Activated CD8-positive, alpha-beta memory T cell treated with anti-CD3 and anti-CD28 coated beads, Interleukin-2, amount 10 ng/mL, durations not matched to agents 7 days and 5 days (primary cell): ENCODE measurements around the gene NUTF2. TPM values are rescaled to one million over a fixed set of nuclear protein-coding genes. Genes with fewer than 3 reads are reported as not detected.

ENCODE experiments used
- ATAC-seq: fragments of 150-1000 bp; cut with Tn5 transposase; one replicate; pipeline ENCODE4 v1.10.0; 2021; ENCODE audit warnings: moderate library complexity
- CTCF ChIA-PET: fragments of 350-600 bp; sonication (Branson Sonifier 250); formaldehyde crosslinking; loops from one replicate; lab custom pipeline; 2021; ENCODE audit warnings: antibody characterized with exemption; lab: Charles Lee
- DNase-seq: peaks from one replicate; pipeline ENCODE4 v3.0.0-alpha.2; 2020
- H3K27ac Mint-ChIP-seq: one replicate; pipeline ENCODE4 v1.8.0; 2021; ENCODE audit warnings: mild to moderate bottlenecking, mixed read lengths
- H3K27me3 Mint-ChIP-seq: one replicate; pipeline ENCODE4 v1.8.0; 2021; ENCODE audit warnings: mixed read lengths
- H3K36me3 Mint-ChIP-seq: one replicate; pipeline ENCODE4 v1.8.0; 2021; ENCODE audit warnings: mild to moderate bottlenecking, mixed read lengths
- H3K4me1 Mint-ChIP-seq: one replicate; pipeline ENCODE4 v1.8.0; 2021; ENCODE audit warnings: mixed read lengths
- H3K4me3 Mint-ChIP-seq: one replicate; pipeline ENCODE4 v1.8.0; 2021; ENCODE audit warnings: mild to moderate bottlenecking, moderate library complexity, mixed read lengths
- H3K9me3 Mint-ChIP-seq: one replicate; pipeline ENCODE4 v1.8.0; 2022; ENCODE audit warnings: low read depth, mixed read lengths
- total RNA-seq, 2 experiments: library from RNA; stranded (reverse); gene quantifications; one replicate each; pipeline ENCODE4 v1.2.3, GENCODE V29; 2021

The NUTF2 gene
- total RNA-seq, 2 experiments from 2014 or later: 114 to 137 TPM

GRCh38 chr16:67873435-67874370, 27.0 kb downstream of the NUTF2 start:
- Mint-ChIP-seq H3K4me3 (peak overlapping the region; percentile 80), H3K27me3 (no peaks in the 10 kb centered on the region), H3K9me3 (no peaks in the 10 kb centered on the region), H3K4me1 (peaks cover 31% of the 10 kb centered on the region), H3K36me3 (peaks cover 28% of the 10 kb centered on the region), H3K27ac (peak overlapping the region; percentile 90)
- ATAC-seq (peak; percentile 29), DNase-seq (peak; percentile 46)
- CTCF ChIA-PET: interaction anchor here (0.6 to 3.2 kb wide), 9 partner anchors 8 to 353 kb away, joined by 3 to 27 read pairs (median 5); partner anchors contain the start of genes DDX28, DUS2 and NRN1L

- no peak for ATAC-seq
- peak overlapping the region; percentile 90 for H3K27ac Mint-ChIP-seq
- no peaks in the 10 kb centered on the region for H3K9me3 Mint-ChIP-seq
- CTCF ChIA-PET: interaction anchor here (1.2 to 3.2 kb wide), 6 partner anchors 9 to 59 kb away, joined by 3 to 27 read pairs (median 6); partner anchors contain the start of gene NRN1L
- H3K27me3 Mint-ChIP-seq: no peaks in the 10 kb centered on the region
- peak overlapping the region; percentile 80 for H3K4me3 Mint-ChIP-seq
- DNase-seq: no peak
- H3K4me1 Mint-ChIP-seq: peaks cover 31% of the 10 kb centered on the region
- H3K36me3 Mint-ChIP-seq: peaks cover 34% of the 10 kb centered on the region
Measured at GRCh38 chr16:67874372-67874771, 27.6 kb downstream of the NUTF2 start.

GRCh38 chr16:67877064-67877463, 30.3 kb downstream of the NUTF2 start:
- H3K4me1 Mint-ChIP-seq: peaks cover 31% of the 10 kb centered on the region
- DNase-seq (no peak), ATAC-seq (no peak)
- CTCF ChIA-PET: interaction anchor here (0.5 to 1.1 kb wide), 2 partner anchors 51 to 233 kb away, joined by 3 to 5 read pairs; no protein-coding TSS in a partner anchor
- no peak overlapping the region for H3K4me3 Mint-ChIP-seq
- H3K27ac Mint-ChIP-seq: no peak overlapping the region
- H3K27me3 Mint-ChIP-seq: no peaks in the 10 kb centered on the region
- peaks cover 33% of the 10 kb centered on the region for H3K36me3 Mint-ChIP-seq
- H3K9me3 Mint-ChIP-seq: no peaks in the 10 kb centered on the region

GRCh38 chr16:67878232-67878631, 31.5 kb downstream of the NUTF2 start:
- Mint-ChIP-seq H3K4me3 (no peak overlapping the region), H3K4me1 (peaks cover 26% of the 10 kb centered on the region), H3K36me3 (peaks cover 36% of the 10 kb centered on the region), H3K9me3 (no peaks in the 10 kb centered on the region), H3K27me3 (no peaks in the 10 kb centered on the region), H3K27ac (no peak overlapping the region)
- CTCF ChIA-PET: interaction anchor here (1.5 kb wide), 1 partner anchor 32 kb away, joined by 6 read pairs; no protein-coding TSS in a partner anchor
- ATAC-seq (no peak), DNase-seq (no peak)

- ATAC-seq (no peak), DNase-seq (no peak)
- Mint-ChIP-seq H3K4me3 (no peak overlapping the region), H3K9me3 (no peaks in the 10 kb centered on the region), H3K36me3 (peaks cover 41% of the 10 kb centered on the region), H3K4me1 (peaks cover 23% of the 10 kb centered on the region), H3K27ac (no peak overlapping the region), H3K27me3 (no peaks in the 10 kb centered on the region)
- CTCF ChIA-PET: interaction anchor here (1.1 to 1.5 kb wide), 3 partner anchors 8 to 62 kb away, joined by 3 to 6 read pairs (median 4); no protein-coding TSS in a partner anchor
Measured at GRCh38 chr16:67878846-67879245, 32.1 kb downstream of the NUTF2 start.

GRCh38 chr16:67879462-67879861, 32.7 kb downstream of the NUTF2 start:
- H3K27ac Mint-ChIP-seq: no peak overlapping the region
- CTCF ChIA-PET: interaction anchor here (1.1 to 1.5 kb wide), 3 partner anchors 9 to 63 kb away, joined by 3 to 6 read pairs (median 4); no protein-coding TSS in a partner anchor
- no peak overlapping the region for H3K4me3 Mint-ChIP-seq
- DNase-seq: no peak
- no peaks in the 10 kb centered on the region for H3K27me3 Mint-ChIP-seq
- peaks cover 45% of the 10 kb centered on the region for H3K36me3 Mint-ChIP-seq
- no peaks in the 10 kb centered on the region for H3K9me3 Mint-ChIP-seq
- peaks cover 17% of the 10 kb centered on the region for H3K4me1 Mint-ChIP-seq
- no peak for ATAC-seq

- Mint-ChIP-seq H3K9me3 (no peaks in the 10 kb centered on the region), H3K27me3 (no peaks in the 10 kb centered on the region), H3K36me3 (peaks cover 46% of the 10 kb centered on the region), H3K4me3 (no peak overlapping the region), H3K27ac (no peak overlapping the region), H3K4me1 (peaks cover 12% of the 10 kb centered on the region)
- CTCF ChIA-PET: interaction anchor here (1.1 to 1.2 kb wide), 2 partner anchors 9 to 63 kb away, joined by 3 to 4 read pairs; no protein-coding TSS in a partner anchor
- no peak for ATAC-seq
- no peak for DNase-seq
Measured at GRCh38 chr16:67879936-67880335, 33.2 kb downstream of the NUTF2 start.

- Mint-ChIP-seq H3K4me1 (peaks cover 6% of the 10 kb centered on the region), H3K27me3 (no peaks in the 10 kb centered on the region), H3K9me3 (no peaks in the 10 kb centered on the region), H3K4me3 (no peak overlapping the region), H3K27ac (no peak overlapping the region), H3K36me3 (peaks cover 46% of the 10 kb centered on the region)
- DNase-seq: no peak
- no peak for ATAC-seq
- CTCF ChIA-PET: interaction anchor here (1.1 to 3.9 kb wide), 2 partner anchors 47 to 208 kb away, joined by 3 to 38 read pairs; no protein-coding TSS in a partner anchor
Measured at GRCh38 chr16:67880584-67880983, 33.9 kb downstream of the NUTF2 start.

- no peak overlapping the region for H3K4me3 Mint-ChIP-seq
- H3K4me1 Mint-ChIP-seq: no peaks in the 10 kb centered on the region
- DNase-seq (no peak), ATAC-seq (no peak)
- no peak overlapping the region for H3K27ac Mint-ChIP-seq
- no peaks in the 10 kb centered on the region for H3K27me3 Mint-ChIP-seq
- CTCF ChIA-PET: interaction anchor here (0.7 to 3.9 kb wide), 11 partner anchors 8 to 209 kb away, joined by 3 to 38 read pairs (median 7); partner anchors contain the start of gene EDC4
- H3K9me3 Mint-ChIP-seq: no peaks in the 10 kb centered on the region
- H3K36me3 Mint-ChIP-seq: peaks cover 40% of the 10 kb centered on the region
Measured at GRCh38 chr16:67881621-67882161, 35.0 kb downstream of the NUTF2 start.

- Mint-ChIP-seq H3K27me3 (no peaks in the 10 kb centered on the region), H3K9me3 (no peaks in the 10 kb centered on the region), H3K4me1 (no peaks in the 10 kb centered on the region), H3K27ac (no peak overlapping the region), H3K4me3 (no peak overlapping the region), H3K36me3 (peaks cover 32% of the 10 kb centered on the region)
- ATAC-seq: no peak
- no peak for DNase-seq
- CTCF ChIA-PET: interaction anchor here (1.1 to 3.9 kb wide), 19 partner anchors 8 to 210 kb away, joined by 3 to 38 read pairs (median 10); partner anchors contain the start of genes EDC4, PSKH1 and PSMB10
Measured at GRCh38 chr16:67882374-67883145, 35.8 kb downstream of the NUTF2 start.

GRCh38 chr16:67883146-67883871, 36.6 kb downstream of the NUTF2 start:
- no peaks in the 10 kb centered on the region for H3K9me3 Mint-ChIP-seq
- H3K4me1 Mint-ChIP-seq: no peaks in the 10 kb centered on the region
- no peaks in the 10 kb centered on the region for H3K27me3 Mint-ChIP-seq
- CTCF ChIA-PET: interaction anchor here (0.9 to 3.9 kb wide), 39 partner anchors 9 to 211 kb away, joined by 3 to 38 read pairs (median 6); partner anchors contain the start of genes CTRL, EDC4, NFATC3 and NUTF2
- no peak overlapping the region for H3K4me3 Mint-ChIP-seq
- peaks cover 28% of the 10 kb centered on the region for H3K36me3 Mint-ChIP-seq
- DNase-seq: no peak
- H3K27ac Mint-ChIP-seq: peak overlapping the region; percentile 46
- ATAC-seq: peak; percentile 8

- Mint-ChIP-seq H3K36me3 (peaks cover 24% of the 10 kb centered on the region), H3K4me3 (no peak overlapping the region), H3K27ac (peak overlapping the region; percentile 46), H3K9me3 (no peaks in the 10 kb centered on the region), H3K27me3 (no peaks in the 10 kb centered on the region), H3K4me1 (no peaks in the 10 kb centered on the region)
- CTCF ChIA-PET: interaction anchor here (0.8 to 3.9 kb wide), 39 partner anchors 9 to 211 kb away, joined by 3 to 38 read pairs (median 5); partner anchors contain the start of genes CTRL, EDC4, NFATC3 and NUTF2
- DNase-seq (peak; percentile 73), ATAC-seq (peak; percentile 84)
Measured at GRCh38 chr16:67883872-67884261, 37.1 kb downstream of the NUTF2 start.
